ENCODE results near the gene LDHA.

LDHA gene

DNA sequence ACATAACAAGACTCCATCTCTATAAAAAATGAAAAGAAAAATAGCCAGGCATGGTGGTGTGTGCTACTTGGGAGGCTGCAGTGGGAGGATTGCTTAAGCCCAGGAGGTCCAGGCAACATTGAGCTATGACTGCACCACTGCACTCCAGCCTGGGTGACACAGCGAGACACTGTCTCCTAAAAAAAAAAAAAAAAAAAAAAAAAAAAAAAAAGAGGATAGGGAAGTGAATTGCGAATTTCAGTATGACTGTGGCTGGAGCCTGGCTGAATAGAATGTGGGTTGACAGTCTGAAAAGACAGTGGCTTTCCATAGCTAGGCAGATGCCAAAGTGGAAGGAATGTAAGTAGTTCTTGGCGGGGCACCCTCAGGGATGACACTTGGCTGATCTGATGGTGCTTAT, 54.9 kb downstream of the LDHA start:
- Histone ChIP-seq H3K4me1 (ENCODE audit: control insufficient read depth, insufficient read depth, low read length) (no peaks in the 10 kb centered on the region), H3K9ac (ENCODE audit: low read depth, low read length) (no peak overlapping the region), H3K36me3 (ENCODE audit: control insufficient read depth, insufficient read depth, low read length) (no peaks in the 10 kb centered on the region), H3K4me3 (ENCODE audit: low read depth, low read length) (no peak overlapping the region), H3K9me3 (ENCODE audit: control insufficient read depth, insufficient read depth, low read length) (no peaks in the 10 kb centered on the region), H3K27me3 (ENCODE audit: control insufficient read depth, insufficient read depth, low read length) (no peaks in the 10 kb centered on the region)

DNA sequence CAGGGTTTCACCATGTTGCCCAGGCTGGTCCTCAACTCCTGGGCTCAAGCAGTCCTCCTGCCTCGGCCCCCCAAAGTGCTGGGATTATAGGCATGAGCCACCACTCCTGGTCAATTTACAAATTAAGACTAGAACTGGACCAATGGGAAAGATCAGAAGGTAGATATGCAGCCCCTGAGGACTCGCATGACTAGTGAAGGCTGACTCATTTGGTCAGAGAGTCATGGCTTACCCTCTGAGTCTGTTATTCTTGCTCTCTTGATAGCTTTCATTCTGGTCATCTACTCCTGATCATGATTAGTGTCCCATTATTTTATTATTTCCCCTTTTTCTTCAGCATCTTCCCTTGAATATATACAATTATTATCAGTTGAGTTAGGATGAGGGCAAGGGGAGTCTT, 58.6 kb downstream of the LDHA start:
- Histone ChIP-seq H3K36me3 (ENCODE audit: control insufficient read depth, insufficient read depth, low read length) (no peaks in the 10 kb centered on the region), H3K9me3 (ENCODE audit: control insufficient read depth, insufficient read depth, low read length) (no peaks in the 10 kb centered on the region), H3K4me3 (ENCODE audit: low read depth, low read length) (no peak overlapping the region), H3K4me1 (ENCODE audit: control insufficient read depth, insufficient read depth, low read length) (no peaks in the 10 kb centered on the region), H3K27me3 (ENCODE audit: control insufficient read depth, insufficient read depth, low read length) (peaks cover 11% of the 10 kb centered on the region), H3K9ac (ENCODE audit: low read depth, low read length) (no peak overlapping the region)

GRCh38 chr11:18455686-18456372, 61.5 kb downstream of the LDHA start, which contains the start of gene LDHAL6A:
LDHAL6A (plus strand) TSS chr11:18455856; CDS start chr11:18456681, 825 bp downstream.
- no peaks in the 10 kb centered on the region for H3K4me1 ChIP-seq (ENCODE audit: control insufficient read depth, insufficient read depth, low read length)
- no peaks in the 10 kb centered on the region for H3K36me3 ChIP-seq (ENCODE audit: control insufficient read depth, insufficient read depth, low read length)
- peaks cover 13% of the 10 kb centered on the region for H3K27me3 ChIP-seq (ENCODE audit: control insufficient read depth, insufficient read depth, low read length)
- no peaks in the 10 kb centered on the region for H3K9me3 ChIP-seq (ENCODE audit: control insufficient read depth, insufficient read depth, low read length)
- no peak within 1 kb of the TSS for H3K4me3 ChIP-seq (ENCODE audit: low read depth, low read length)
- H3K9ac ChIP-seq (ENCODE audit: low read depth, low read length) = no peak within 1 kb of the TSS

GRCh38 chr11:18457450-18457849, 63.1 kb downstream of the LDHA start:
- Histone ChIP-seq H3K9me3 (ENCODE audit: control insufficient read depth, insufficient read depth, low read length) (no peaks in the 10 kb centered on the region), H3K4me1 (ENCODE audit: control insufficient read depth, insufficient read depth, low read length) (no peaks in the 10 kb centered on the region), H3K4me3 (ENCODE audit: low read depth, low read length) (no peak overlapping the region), H3K36me3 (ENCODE audit: control insufficient read depth, insufficient read depth, low read length) (no peaks in the 10 kb centered on the region), H3K9ac (ENCODE audit: low read depth, low read length) (no peak overlapping the region), H3K27me3 (ENCODE audit: control insufficient read depth, insufficient read depth, low read length) (peaks cover 13% of the 10 kb centered on the region)

Data from iPS-15b (cell line).